SH-SY5Y (cell line): ENCODE data around the gene CPT1C.

Source experiments
- GATA2 ChIP-seq: IDR thresholded peaks from 2 replicates; pipeline ENCODE4 v1.6.1; 2011; ENCODE audit warnings: mild to moderate bottlenecking, low read depth, low read length
- GATA3 ChIP-seq: IDR thresholded peaks from 2 replicates; pipeline ENCODE4 v1.6.1; 2011; ENCODE audit warnings: low read depth, mild to moderate bottlenecking, low read length, moderate library complexity

DNA sequence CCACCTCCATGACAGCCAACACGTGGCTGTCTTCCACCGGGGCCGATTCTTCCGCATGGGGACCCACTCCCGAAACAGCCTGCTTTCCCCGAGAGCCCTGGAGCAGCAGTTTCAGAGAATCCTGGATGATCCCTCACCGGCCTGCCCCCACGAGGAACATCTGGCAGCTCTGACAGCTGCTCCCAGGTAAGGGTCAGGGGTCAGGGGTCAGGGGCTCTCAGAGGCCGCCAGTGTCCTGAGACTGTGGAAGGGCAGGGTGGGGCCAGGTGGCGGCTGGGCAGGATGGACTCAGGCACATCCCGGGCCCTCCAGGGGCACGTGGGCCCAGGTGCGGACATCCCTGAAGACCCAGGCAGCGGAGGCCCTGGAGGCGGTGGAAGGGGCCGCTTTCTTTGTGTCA is 15.0 kb downstream of the CPT1C start:
- TF ChIP-seq GATA2 (no peak), GATA3 (no peak)
